GM23248 (cell line): Measurements from ENCODE around the gene MTUS2. TPM values are rescaled to one million over a fixed set of nuclear protein-coding genes. Genes with fewer than 3 reads are reported as not detected.

Experiments used
- DNase-seq: peaks from one replicate; pipeline ENCODE4 v3.0.0-alpha.2; 2015
- H2AFZ ChIP-seq: fragments of 200-600 bp; sonication (generic); 2 replicates; pipeline ENCODE4 v1.6.1; 2016; ENCODE audit warnings: antibody characterized with exemption
- H3F3A ChIP-seq: fragments of 200-600 bp; sonication (generic); 2 replicates; pipeline ENCODE4 v1.6.1; 2016; ENCODE audit warnings: mild to moderate bottlenecking, antibody characterized with exemption, mixed run types; ENCODE audit not compliant: insufficient read depth
- H3K27ac ChIP-seq: fragments of 200-600 bp; sonication (generic); 2 replicates; pipeline ENCODE4 v1.5.1; 2016; ENCODE audit warnings: mild to moderate bottlenecking
- H3K27me3 ChIP-seq: fragments of 200-600 bp; sonication (generic); replicated peaks from 2 replicates; pipeline ENCODE4 v1.6.1; 2016; ENCODE audit warnings: mild to moderate bottlenecking; ENCODE audit not compliant: insufficient read depth
- H3K36me3 ChIP-seq: fragments of 200-600 bp; sonication (generic); 2 replicates; pipeline ENCODE4 v1.6.1; 2016; ENCODE audit warnings: low read depth, mild to moderate bottlenecking
- H3K4me1 ChIP-seq: fragments of 200-600 bp; sonication (generic); 2 replicates; pipeline ENCODE4 v1.6.1; 2016; ENCODE audit warnings: mild to moderate bottlenecking; ENCODE audit not compliant: insufficient read depth
- H3K4me2 ChIP-seq: fragments of 200-600 bp; sonication (generic); one replicate; pipeline ENCODE4 v1.6.1; 2016; ENCODE audit warnings: mild to moderate bottlenecking; ENCODE audit not compliant: unreplicated experiment
- H3K4me3 ChIP-seq: fragments of 200-600 bp; sonication (generic); 2 replicates; pipeline ENCODE4 v1.5.1; 2016; ENCODE audit warnings: mild to moderate bottlenecking
- H3K79me2 ChIP-seq: fragments of 200-600 bp; sonication (generic); 2 replicates; pipeline ENCODE4 v1.6.1; 2016; ENCODE audit warnings: mild to moderate bottlenecking; ENCODE audit not compliant: insufficient read depth
- H3K9ac ChIP-seq: fragments of 200-600 bp; sonication (generic); 2 replicates; pipeline ENCODE4 v1.6.1; 2016; ENCODE audit warnings: mild to moderate bottlenecking
- H3K9me2 ChIP-seq: fragments of 200-600 bp; sonication (generic); 2 replicates; pipeline ENCODE4 v1.6.1; 2016; ENCODE audit warnings: mixed run types, mild to moderate bottlenecking, moderate library complexity; ENCODE audit not compliant: insufficient read depth
- H3K9me3 ChIP-seq: fragments of 200-600 bp; sonication (generic); one replicate; pipeline ENCODE4 v1.6.1; 2017; ENCODE audit warnings: low read depth
- H4K20me1 ChIP-seq: fragments of 200-600 bp; sonication (generic); 2 replicates; pipeline ENCODE4 v1.6.0; 2016; ENCODE audit not compliant: insufficient read depth
- EZH2 ChIP-seq: fragments of 200-600 bp; sonication (generic); IDR thresholded peaks from 2 replicates; pipeline ENCODE4 v1.6.1; 2018; ENCODE audit warnings: antibody characterized with exemption, mild to moderate bottlenecking; ENCODE audit not compliant: insufficient read depth, poor library complexity, severe bottlenecking
- EZH2phosphoT487 ChIP-seq: fragments of 200-600 bp; sonication (generic); IDR thresholded peaks from 2 replicates; pipeline ENCODE4 v1.6.1; 2018; ENCODE audit warnings: antibody characterized with exemption, moderate library complexity, mild to moderate bottlenecking, low read depth; ENCODE audit not compliant: insufficient read depth
- WGBS, 2 experiments: methylation state at CpG; one replicate each; pipeline ENCODE4 v1.1.6; 2015 to 2017; ENCODE audit warnings: low lambda C conversion rate in 2 of 2, low coverage in 1 of 2; ENCODE audit errors: missing lambda C conversion rate in 2 of 2; 5-methylcytosine and 5-hydroxymethylcytosine counted together
- in situ Hi-C: fragments of 300-500 bp; cut with MboI; formaldehyde crosslinking; loops from 2 replicates; pipeline ENCODE4 v1.15.0; 2020
- polyA plus RNA-seq: library from polyadenylated mRNA; unstranded; fragments of >200 nt; fragmentation: Nextera tagmentation; extraction: Ambion mirVana; gene quantifications from 2 replicates; pipeline ENCODE4 v1.2.1, GENCODE V29; 2016
- total RNA-seq: library from RNA; depleted of rRNA; stranded (reverse); fragments of >200 nt; shearing (Covaris generic); gene quantifications from 2 replicates; pipeline ENCODE4 v1.2.3, GENCODE V29; 2014

Gene MTUS2
- total and polyA plus RNA-seq, 2 experiments from 2014 or later = 0.43 to 0.74 TPM

DNA sequence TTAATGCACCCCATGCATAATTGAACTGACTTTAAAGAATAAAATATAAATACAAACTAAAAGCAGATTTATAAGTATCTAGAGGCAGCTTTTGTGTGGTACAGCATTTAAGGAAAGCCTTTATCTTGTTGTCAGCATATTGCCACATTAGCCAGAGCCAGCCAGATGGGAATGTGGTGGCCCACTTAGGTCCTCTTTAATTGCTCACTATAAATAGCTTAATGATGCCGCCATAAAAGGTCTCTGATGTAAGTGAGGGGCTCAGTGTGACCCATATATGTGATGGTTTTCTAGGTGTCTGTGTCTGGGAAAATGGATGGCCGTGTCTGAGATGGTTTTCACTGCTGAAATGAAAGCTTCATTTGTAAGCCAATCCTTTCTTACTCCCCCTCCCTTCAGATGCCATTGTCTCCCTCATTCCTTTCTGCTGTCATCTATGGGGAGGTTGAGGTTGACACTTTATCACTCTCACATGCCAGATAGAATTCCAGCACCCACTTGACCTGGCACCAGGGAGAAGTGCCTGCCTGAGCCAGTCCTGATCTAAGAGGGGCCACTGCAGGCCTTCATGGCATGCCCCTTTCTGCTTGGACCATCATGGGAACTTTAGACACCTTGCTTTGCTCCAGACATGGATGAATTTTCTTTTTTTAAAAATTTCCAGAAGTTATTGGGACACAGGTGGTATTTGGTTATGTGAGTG lies 135.3 kb downstream of the MTUS2 start:
- H4K20me1 ChIP-seq = no peaks in the 10 kb centered on the region
- H3F3A ChIP-seq = no peaks in the 10 kb centered on the region
- no peaks in the 10 kb centered on the region for H3K4me1 ChIP-seq
- H3K27me3 ChIP-seq = no peaks in the 10 kb centered on the region
- no peak for TF ChIP-seq EZH2phosphoT487
- TF ChIP-seq EZH2 = no peak
- no peaks in the 10 kb centered on the region for H3K36me3 ChIP-seq
- no peak overlapping the region for H3K4me3 ChIP-seq
- H3K9me2 ChIP-seq = no peaks in the 10 kb centered on the region
- no peaks in the 10 kb centered on the region for H3K9me3 ChIP-seq
- H3K9ac ChIP-seq = no peak overlapping the region
- H3K79me2 ChIP-seq = no peaks in the 10 kb centered on the region
- H2AFZ ChIP-seq = no peak overlapping the region
- in situ Hi-C loops = no loop called here
- WGBS, 2 experiments = 8 to 14% methylated on average over 2 of the region's 2 CpGs
- no peak overlapping the region for H3K4me2 ChIP-seq
- no peak for DNase-seq
- no peak overlapping the region for H3K27ac ChIP-seq

DNA sequence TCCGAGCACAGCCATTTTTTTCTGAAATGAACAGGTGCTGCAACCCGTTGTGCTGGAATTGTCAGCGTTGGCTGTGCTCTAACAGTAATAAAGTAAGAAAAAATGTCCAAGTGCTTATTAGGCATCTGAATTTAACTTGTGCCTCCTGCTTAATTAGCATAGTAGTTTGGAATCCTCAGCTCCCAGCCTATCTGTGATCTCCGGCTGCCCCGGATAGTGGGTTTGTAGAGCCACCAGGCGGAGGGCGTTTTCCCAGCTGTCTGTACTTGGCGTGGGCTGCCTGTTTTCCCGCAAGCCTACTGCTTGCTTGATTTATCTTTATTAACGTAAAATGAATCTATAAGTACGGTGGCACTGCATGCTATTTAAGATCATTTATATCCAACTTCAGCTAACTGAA lies 137.9 kb downstream of the MTUS2 start:
- Histone ChIP-seq H3K27ac (no peak overlapping the region), H3K79me2 (no peaks in the 10 kb centered on the region), H2AFZ (no peak overlapping the region), H3K9me3 (no peaks in the 10 kb centered on the region), H3F3A (no peaks in the 10 kb centered on the region), H3K4me3 (no peak overlapping the region), H3K9me2 (no peaks in the 10 kb centered on the region), H3K9ac (no peak overlapping the region), H3K27me3 (no peaks in the 10 kb centered on the region), H3K36me3 (no peaks in the 10 kb centered on the region), H3K4me1 (no peaks in the 10 kb centered on the region), H3K4me2 (no peak overlapping the region), H4K20me1 (no peaks in the 10 kb centered on the region)
- no peak for DNase-seq
- TF ChIP-seq EZH2phosphoT487 (no peak), EZH2 (no peak)
- 39 to 43% methylated on average over 11 of the region's 11 CpGs for WGBS, 2 experiments
- in situ Hi-C loops = no loop called here

DNA sequence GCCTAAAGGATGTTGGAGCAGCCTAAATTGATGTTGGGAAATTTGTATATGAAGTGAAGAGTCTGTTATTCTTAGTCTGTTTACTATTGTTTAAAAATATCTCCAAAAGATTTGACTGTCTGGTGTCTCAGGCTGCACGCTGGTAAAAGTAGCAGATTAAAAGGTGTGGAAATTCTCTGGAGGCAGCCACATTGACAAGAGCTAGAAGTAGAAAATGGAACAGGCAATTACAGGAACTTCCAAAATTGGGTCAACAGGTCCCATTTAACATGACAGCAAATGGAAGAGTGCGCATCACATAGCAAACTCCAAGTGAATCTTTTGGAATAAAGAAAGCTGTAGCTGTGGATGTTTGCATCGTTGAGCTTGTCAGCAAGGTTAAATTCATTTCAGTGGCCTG lies 138.3 kb downstream of the MTUS2 start:
- no peaks in the 10 kb centered on the region for H4K20me1 ChIP-seq
- H3K27me3 ChIP-seq = no peaks in the 10 kb centered on the region
- no peaks in the 10 kb centered on the region for H3K79me2 ChIP-seq
- no peak for DNase-seq
- H3K4me1 ChIP-seq = no peaks in the 10 kb centered on the region
- H3K9me3 ChIP-seq = no peaks in the 10 kb centered on the region
- no peaks in the 10 kb centered on the region for H3K9me2 ChIP-seq
- H3K4me3 ChIP-seq = no peak overlapping the region
- H3F3A ChIP-seq = no peaks in the 10 kb centered on the region
- 32 to 33% methylated on average over 3 of the region's 3 CpGs for WGBS, 2 experiments
- TF ChIP-seq EZH2 (no peak), EZH2phosphoT487 (no peak)
- no peak overlapping the region for H3K27ac ChIP-seq
- H3K36me3 ChIP-seq = no peaks in the 10 kb centered on the region
- no peak overlapping the region for H3K4me2 ChIP-seq
- in situ Hi-C loops = no loop called here
- H2AFZ ChIP-seq = no peak overlapping the region
- H3K9ac ChIP-seq = no peak overlapping the region

DNA sequence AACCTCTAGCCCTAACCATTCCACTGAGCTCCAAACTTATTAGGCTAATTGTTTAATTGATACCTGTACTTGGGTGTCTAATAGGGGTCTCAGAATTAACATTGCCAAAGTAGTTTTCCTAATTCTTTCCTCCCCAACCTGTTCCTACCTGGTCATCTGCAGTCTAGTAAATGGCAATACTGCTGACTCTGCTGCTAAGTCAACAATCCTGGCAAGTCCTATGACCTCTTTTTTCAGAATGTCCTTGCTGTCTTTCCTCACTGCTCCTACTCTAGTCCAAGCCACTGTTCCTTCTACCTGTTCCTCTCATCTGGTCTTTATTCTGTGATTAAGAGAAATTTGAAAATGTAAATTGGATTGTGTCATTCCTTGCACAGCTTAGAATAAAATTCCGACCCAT lies 143.9 kb downstream of the MTUS2 start:
- 20 to 21% methylated on average over 1 of the region's 1 CpG for whole genome bisulfite sequencing, 2 experiments
- no peak for TF ChIP-seq EZH2phosphoT487
- TF ChIP-seq EZH2 = no peak

DNA sequence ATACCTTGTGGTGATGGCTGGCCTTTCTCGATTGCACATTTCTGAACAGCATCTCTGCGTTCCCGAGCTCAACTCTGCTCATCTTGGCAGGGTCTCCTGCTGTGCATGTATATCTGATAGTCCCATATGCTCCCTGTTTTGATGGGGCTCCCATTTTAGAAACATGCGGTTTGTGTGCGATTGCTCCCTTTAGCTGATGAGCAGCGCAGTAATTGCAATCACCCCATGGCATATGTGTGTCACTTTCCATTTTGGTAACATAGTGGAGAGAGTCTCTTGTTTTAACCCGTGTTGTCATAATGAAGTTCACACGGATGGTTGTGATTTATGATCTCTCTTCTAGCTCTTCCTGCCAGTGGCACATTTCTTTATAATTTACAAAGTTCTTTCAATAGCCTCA lies 144.7 kb downstream of the MTUS2 start:
- H3K9ac ChIP-seq = no peak overlapping the region
- H3K79me2 ChIP-seq = no peaks in the 10 kb centered on the region
- H3K27ac ChIP-seq = no peak overlapping the region
- in situ Hi-C loops = no loop called here
- H3K4me2 ChIP-seq = no peak overlapping the region
- no peak for TF ChIP-seq EZH2
- TF ChIP-seq EZH2phosphoT487 = no peak
- H2AFZ ChIP-seq = no peak overlapping the region
- DNase-seq = no peak
- H3K9me2 ChIP-seq = no peaks in the 10 kb centered on the region
- no peaks in the 10 kb centered on the region for H3K4me1 ChIP-seq
- no peaks in the 10 kb centered on the region for H3K36me3 ChIP-seq
- H3K9me3 ChIP-seq = no peaks in the 10 kb centered on the region
- no peak overlapping the region for H3K4me3 ChIP-seq
- WGBS, 2 experiments = 40 to 42% methylated on average over 8 of the region's 8 CpGs
- no peaks in the 10 kb centered on the region for H3K27me3 ChIP-seq
- no peaks in the 10 kb centered on the region for H4K20me1 ChIP-seq
- H3F3A ChIP-seq = no peaks in the 10 kb centered on the region

More for the DNA sequence above, 143.9 kb downstream of the MTUS2 start:
- Histone ChIP-seq H3K9ac (no peak overlapping the region), H3K4me3 (no peak overlapping the region), H2AFZ (no peak overlapping the region), H3K4me2 (no peak overlapping the region), H3K79me2 (no peaks in the 10 kb centered on the region), H3K36me3 (no peaks in the 10 kb centered on the region), H4K20me1 (no peaks in the 10 kb centered on the region), H3K9me2 (no peaks in the 10 kb centered on the region), H3K27me3 (no peaks in the 10 kb centered on the region), H3K9me3 (no peaks in the 10 kb centered on the region), H3F3A (no peaks in the 10 kb centered on the region), H3K4me1 (no peaks in the 10 kb centered on the region), H3K27ac (no peak overlapping the region)
- DNase-seq = no peak
- in situ Hi-C loops = no loop called here
